Activated CD4-positive, alpha-beta T cell treated with anti-CD3 and anti-CD28 coated beads for 36 hours (primary cell): Measurements from ENCODE around the gene HS1BP3. TPM values are rescaled to one million over a fixed set of nuclear protein-coding genes. Genes with fewer than 3 reads are reported as not detected.

Experiments used
- ATAC-seq: fragments of 200-7000 bp; cut with Tn5 transposase; one replicate; pipeline ENCODE4 v1.10.0; 2021; ENCODE audit warnings: mild to moderate bottlenecking, moderate library complexity
- CTCF ChIA-PET: fragments of 350-600 bp; sonication (Branson Sonifier 250); formaldehyde crosslinking; loops from one replicate; lab custom pipeline; 2021; ENCODE audit warnings: antibody characterized with exemption; lab: Charles Lee
- POLR2A ChIA-PET: fragments of 350-600 bp; sonication (Branson Sonifier 250); formaldehyde crosslinking; loops from one replicate; lab custom pipeline; 2021; ENCODE audit warnings: antibody characterized with exemption, inconsistent platforms; lab: Charles Lee
- DNase-seq: peaks from one replicate; pipeline ENCODE4 v3.0.0-alpha.2; 2020
- H3K27ac Mint-ChIP-seq: one replicate; pipeline ENCODE4 v1.8.0; 2021; ENCODE audit warnings: mixed read lengths
- H3K27me3 Mint-ChIP-seq: one replicate; pipeline ENCODE4 v1.8.0; 2021; ENCODE audit warnings: mixed read lengths
- H3K36me3 Mint-ChIP-seq: one replicate; pipeline ENCODE4 v1.8.0; 2021; ENCODE audit warnings: low read depth, mixed read lengths
- H3K4me1 Mint-ChIP-seq: one replicate; pipeline ENCODE4 v1.8.0; 2021; ENCODE audit warnings: mixed read lengths
- H3K4me3 Mint-ChIP-seq: one replicate; pipeline ENCODE4 v1.8.0; 2021; ENCODE audit warnings: mild to moderate bottlenecking, moderate library complexity, mixed read lengths
- H3K9me3 Mint-ChIP-seq: one replicate; pipeline ENCODE4 v1.8.0; 2021; ENCODE audit warnings: low read depth, mixed read lengths
- intact Hi-C, 2 experiments: fragments of 100-400 bp; cut with DNase I in 1 of 2; cut with micrococcal nuclease in 1 of 2; formaldehyde crosslinking; loops; one replicate each; pipeline versions ENCODE4 v1.14.2 to v1.15.1; 2022 to 2024; cut with DNase I, micrococcal nuclease
- total RNA-seq, 2 experiments: library from RNA; stranded (reverse); gene quantifications; one replicate each; pipeline ENCODE4 v1.2.3, GENCODE V29; 2021

HS1BP3 gene
- total RNA-seq, 2 experiments from 2014 or later: 6.2 to 7.1 TPM

- DNase-seq: no peak
- Mint-ChIP-seq H3K4me1 (peaks cover 3% of the 10 kb centered on the region), H3K4me3 (no peak overlapping the region), H3K9me3 (no peaks in the 10 kb centered on the region), H3K36me3 (no peaks in the 10 kb centered on the region), H3K27me3 (peaks cover 61% of the 10 kb centered on the region), H3K27ac (no peak overlapping the region)
- intact Hi-C loops: loop anchor here (2.0 to 10.0 kb wide), 4 partner anchors 17 to 1315 kb away; partner anchors contain the start of genes LDAH (in 2 of the 2) and HS1BP3 (in 1 of the 2)
- ChIA-PET CTCF (interaction anchor here (1.3 kb wide), 1 partner anchor 296 kb away, joined by 3 read pairs; no protein-coding TSS in a partner anchor), POLR2A (no interaction called here)
- no peak for ATAC-seq
These were observed 16.9 kb upstream of the HS1BP3 start for GRCh38 chr2:20667531-20668401.

GRCh38 chr2:20667151-20667530 lies 16.2 kb upstream of the HS1BP3 start:
- peaks cover 60% of the 10 kb centered on the region for H3K27me3 Mint-ChIP-seq
- no peaks in the 10 kb centered on the region for H3K9me3 Mint-ChIP-seq
- no peak overlapping the region for H3K4me3 Mint-ChIP-seq
- peaks cover 3% of the 10 kb centered on the region for H3K4me1 Mint-ChIP-seq
- DNase-seq (no peak), ATAC-seq (peak; percentile 28)
- no peaks in the 10 kb centered on the region for H3K36me3 Mint-ChIP-seq
- no peak overlapping the region for H3K27ac Mint-ChIP-seq
- CTCF ChIA-PET: interaction anchor here (1.3 kb wide), 1 partner anchor 297 kb away, joined by 3 read pairs; no protein-coding TSS in a partner anchor
- intact Hi-C loops: loop anchor here (2.0 to 10.0 kb wide), 4 partner anchors 16 to 1315 kb away; partner anchors contain the start of genes LDAH (in 2 of the 2) and HS1BP3 (in 1 of the 2)
- POLR2A ChIA-PET: no interaction called here

- Mint-ChIP-seq H3K27me3 (peaks cover 55% of the 10 kb centered on the region), H3K4me3 (peak within 1 kb of the TSS; percentile 69), H3K9me3 (no peaks in the 10 kb centered on the region), H3K4me1 (peaks cover 3% of the 10 kb centered on the region), H3K27ac (no peak within 1 kb of the TSS), H3K36me3 (no peaks in the 10 kb centered on the region)
- intact Hi-C loops: loop anchor here (2.0 to 10.0 kb wide), 4 partner anchors 16 to 1314 kb away; partner anchors contain the start of genes LDAH (in 2 of the 2) and HS1BP3 (in 1 of the 2)
- CTCF ChIA-PET: interaction anchor here (0.6 to 1.5 kb wide), 8 partner anchors 9 to 336 kb away, joined by 3 to 11 read pairs (median 4); no protein-coding TSS in a partner anchor
- DNase-seq (peak; percentile 41), ATAC-seq (peak; percentile 23)
- POLR2A ChIA-PET: no interaction called here
These were observed 15.6 kb upstream of the HS1BP3 start, which contains the start of gene GDF7 for GRCh38 chr2:20666304-20667150. Gene GDF7 (plus strand): TSS chr2:20667144. CDS start chr2:20667240, 96 bp downstream.

GRCh38 chr2:20666005-20666303 lies 15.1 kb upstream of the HS1BP3 start:
- Mint-ChIP-seq H3K4me3 (peak overlapping the region; percentile 69), H3K27me3 (peaks cover 55% of the 10 kb centered on the region), H3K27ac (no peak overlapping the region), H3K4me1 (peaks cover 3% of the 10 kb centered on the region), H3K9me3 (no peaks in the 10 kb centered on the region), H3K36me3 (no peaks in the 10 kb centered on the region)
- ATAC-seq (no peak), DNase-seq (no peak)
- intact Hi-C loops: loop anchor here (2.0 to 10.0 kb wide), 4 partner anchors 15 to 1314 kb away; partner anchors contain the start of genes LDAH (in 2 of the 2) and HS1BP3 (in 1 of the 2)
- POLR2A ChIA-PET: no interaction called here
- CTCF ChIA-PET: interaction anchor here (0.6 to 1.5 kb wide), 8 partner anchors 9 to 335 kb away, joined by 3 to 11 read pairs (median 4); no protein-coding TSS in a partner anchor

- POLR2A ChIA-PET: interaction anchor here (0.7 kb wide), 1 partner anchor 222 kb away, joined by 6 read pairs; no protein-coding TSS in a partner anchor
- CTCF ChIA-PET: interaction anchor here (0.6 to 1.5 kb wide), 7 partner anchors 10 to 335 kb away, joined by 3 to 11 read pairs (median 4); no protein-coding TSS in a partner anchor
- no peaks in the 10 kb centered on the region for H3K9me3 Mint-ChIP-seq
- H3K4me3 Mint-ChIP-seq: peak overlapping the region; percentile 36
- DNase-seq: no peak
- intact Hi-C loops: loop anchor here (2.0 to 10.0 kb wide), 4 partner anchors 15 to 1313 kb away; partner anchors contain the start of genes LDAH (in 2 of the 2) and HS1BP3 (in 1 of the 2)
- H3K27ac Mint-ChIP-seq: no peak overlapping the region
- ATAC-seq: no peak
- peaks cover 58% of the 10 kb centered on the region for H3K27me3 Mint-ChIP-seq
- H3K4me1 Mint-ChIP-seq: peaks cover 3% of the 10 kb centered on the region
- H3K36me3 Mint-ChIP-seq: no peaks in the 10 kb centered on the region
These were observed 14.5 kb upstream of the HS1BP3 start for GRCh38 chr2:20665243-20666004.

- POLR2A ChIA-PET: interaction anchor here (0.7 kb wide), 1 partner anchor 223 kb away, joined by 6 read pairs; no protein-coding TSS in a partner anchor
- H3K36me3 Mint-ChIP-seq: no peaks in the 10 kb centered on the region
- DNase-seq: no peak
- ATAC-seq: no peak
- peaks cover 3% of the 10 kb centered on the region for H3K4me1 Mint-ChIP-seq
- CTCF ChIA-PET: interaction anchor here (5.6 kb wide), 1 partner anchor 298 kb away, joined by 100 read pairs; no protein-coding TSS in a partner anchor
- intact Hi-C loops: loop anchor here (5.0 to 10.0 kb wide), 7 partner anchors 118 to 1312 kb away; partner anchors contain the start of gene LDAH (in 2 of the 2)
- H3K9me3 Mint-ChIP-seq: no peaks in the 10 kb centered on the region
- H3K27me3 Mint-ChIP-seq: peaks cover 56% of the 10 kb centered on the region
- H3K4me3 Mint-ChIP-seq: no peak overlapping the region
- no peak overlapping the region for H3K27ac Mint-ChIP-seq
These were observed 13.7 kb upstream of the HS1BP3 start for GRCh38 chr2:20664431-20665242.

DNA sequence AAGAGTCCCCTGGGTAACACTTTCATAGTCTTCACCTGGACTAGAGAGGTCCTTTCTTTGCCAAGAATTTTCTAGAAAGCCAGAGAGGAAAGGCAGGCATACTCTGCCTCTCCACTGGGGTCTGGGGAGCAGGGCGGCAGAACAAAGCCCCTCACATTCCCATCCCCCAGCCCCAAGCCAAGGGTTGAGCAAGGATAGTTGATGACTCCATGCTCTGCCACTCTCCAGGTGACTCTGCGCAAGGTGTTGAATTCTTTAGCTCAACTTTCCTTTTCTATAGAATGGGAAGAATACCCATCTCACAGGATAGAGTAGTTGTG lies 13.1 kb upstream of the HS1BP3 start:
- CTCF ChIA-PET: interaction anchor here (1.5 to 5.6 kb wide), 3 partner anchors 12 to 299 kb away, joined by 3 to 100 read pairs (median 7); no protein-coding TSS in a partner anchor
- Mint-ChIP-seq H3K9me3 (no peaks in the 10 kb centered on the region), H3K36me3 (no peaks in the 10 kb centered on the region), H3K4me3 (no peak overlapping the region), H3K27ac (no peak overlapping the region), H3K4me1 (peaks cover 3% of the 10 kb centered on the region), H3K27me3 (peaks cover 54% of the 10 kb centered on the region)
- ATAC-seq (no peak), DNase-seq (no peak)
- intact Hi-C loops: loop anchor here (5.0 to 10.0 kb wide), 5 partner anchors 118 to 653 kb away; partner anchors contain the start of gene LDAH (in 1 of the 2)
- POLR2A ChIA-PET: no interaction called here

- ChIA-PET CTCF (interaction anchor here (1.2 to 5.6 kb wide), 5 partner anchors 12 to 299 kb away, joined by 3 to 100 read pairs (median 4); no protein-coding TSS in a partner anchor), POLR2A (no interaction called here)
- peaks cover 49% of the 10 kb centered on the region for H3K27me3 Mint-ChIP-seq
- ATAC-seq: no peak
- intact Hi-C loops: loop anchor here (5.0 to 10.0 kb wide), 5 partner anchors 119 to 654 kb away; partner anchors contain the start of gene LDAH (in 1 of the 2)
- DNase-seq: no peak
- H3K9me3 Mint-ChIP-seq: no peaks in the 10 kb centered on the region
- peaks cover 3% of the 10 kb centered on the region for H3K4me1 Mint-ChIP-seq
- no peak overlapping the region for H3K4me3 Mint-ChIP-seq
- no peaks in the 10 kb centered on the region for H3K36me3 Mint-ChIP-seq
- H3K27ac Mint-ChIP-seq: no peak overlapping the region
These were observed 12.5 kb upstream of the HS1BP3 start for GRCh38 chr2:20663196-20664070.
